GM19043 (cell line): ENCODE results near the gene ACTN3.
"Not testable (repeated sequence)": the region's sequence is repeated elsewhere in the genome, so short reads cannot be mapped to it uniquely, and the experiment has no call there.

Source experiments
- ATAC-seq: cut with Tn5 transposase; IDR thresholded peaks from one replicate; pipeline ENCODE4 v1.9.1; 2021; ENCODE audit warnings: low read depth; ENCODE audit not compliant: unreplicated experiment

ACTN3 gene

GRCh38 chr11:66562907-66563583 is 16.3 kb downstream of the ACTN3 start:
- no peak for ATAC-seq

GRCh38 chr11:66563832-66564231 is 17.1 kb downstream of the ACTN3 start:
- no peak for ATAC-seq

GRCh38 chr11:66564538-66564937 is 17.8 kb downstream of the ACTN3 start:
- ATAC-seq, result no peak

GRCh38 chr11:66564984-66565383 is 18.3 kb downstream of the ACTN3 start:
- ATAC-seq, result no peak

GRCh38 chr11:66566221-66566620 is 19.5 kb downstream of the ACTN3 start:
- ATAC-seq, result no peak

GRCh38 chr11:66567787-66568123 is 21.1 kb downstream of the ACTN3 start:
- ATAC-seq, result no peak

GRCh38 chr11:66568124-66568916 is 21.6 kb downstream of the ACTN3 start, which contains the start of gene CTSF:
Gene CTSF, minus strand, starts transcription at chr11:66568606. Its CDS starts 120 bp downstream, at chr11:66568486.
- no peak for ATAC-seq

GRCh38 chr11:66569076-66569475 is 22.4 kb downstream of the ACTN3 start:
- ATAC-seq, result no peak

GRCh38 chr11:66570079-66570849 is 23.6 kb downstream of the ACTN3 start:
- ATAC-seq, result no peak

GRCh38 chr11:66570850-66571180 is 24.1 kb downstream of the ACTN3 start:
- no peak for ATAC-seq

GRCh38 chr11:66579017-66579606 is 32.4 kb downstream of the ACTN3 start:
- no peak for ATAC-seq

- ATAC-seq, result no peak
Observed at GRCh38 chr11:66580803-66581202, 34.1 kb downstream of the ACTN3 start.

- no peak for ATAC-seq
Observed at GRCh38 chr11:66581261-66581660, 34.6 kb downstream of the ACTN3 start.

GRCh38 chr11:66582565-66583147 is 36.0 kb downstream of the ACTN3 start:
- ATAC-seq, result not testable (repeated sequence)

GRCh38 chr11:66585447-66585846 is 38.7 kb downstream of the ACTN3 start:
- ATAC-seq, result not testable (repeated sequence)

GRCh38 chr11:66586136-66586535 is 39.4 kb downstream of the ACTN3 start:
- ATAC-seq, result no peak

GRCh38 chr11:66589315-66589714 is 42.6 kb downstream of the ACTN3 start:
- ATAC-seq, result not testable (repeated sequence)

GRCh38 chr11:66589996-66590675 is 43.4 kb downstream of the ACTN3 start:
- no peak for ATAC-seq

- ATAC-seq, result no peak
Observed at GRCh38 chr11:66591175-66591574, 44.5 kb downstream of the ACTN3 start.
